GM19467 (cell line): ENCODE measurements around the gene PDLIM5.
A peak's percentile ranks its signal among the peaks of the same experiment; 100 is the strongest.

Experiments used
- ATAC-seq: cut with Tn5 transposase; IDR thresholded peaks from one replicate; pipeline ENCODE4 v1.9.1; 2021; ENCODE audit warnings: mild to moderate bottlenecking, moderate library complexity; ENCODE audit not compliant: unreplicated experiment

Gene PDLIM5

GRCh38 chr4:94523617-94524016, 71.9 kb downstream of the PDLIM5 start:
- ATAC-seq = no peak

- peak; percentile 50 for ATAC-seq
These were observed 74.4 kb downstream of the PDLIM5 start for GRCh38 chr4:94525993-94526728.

DNA sequence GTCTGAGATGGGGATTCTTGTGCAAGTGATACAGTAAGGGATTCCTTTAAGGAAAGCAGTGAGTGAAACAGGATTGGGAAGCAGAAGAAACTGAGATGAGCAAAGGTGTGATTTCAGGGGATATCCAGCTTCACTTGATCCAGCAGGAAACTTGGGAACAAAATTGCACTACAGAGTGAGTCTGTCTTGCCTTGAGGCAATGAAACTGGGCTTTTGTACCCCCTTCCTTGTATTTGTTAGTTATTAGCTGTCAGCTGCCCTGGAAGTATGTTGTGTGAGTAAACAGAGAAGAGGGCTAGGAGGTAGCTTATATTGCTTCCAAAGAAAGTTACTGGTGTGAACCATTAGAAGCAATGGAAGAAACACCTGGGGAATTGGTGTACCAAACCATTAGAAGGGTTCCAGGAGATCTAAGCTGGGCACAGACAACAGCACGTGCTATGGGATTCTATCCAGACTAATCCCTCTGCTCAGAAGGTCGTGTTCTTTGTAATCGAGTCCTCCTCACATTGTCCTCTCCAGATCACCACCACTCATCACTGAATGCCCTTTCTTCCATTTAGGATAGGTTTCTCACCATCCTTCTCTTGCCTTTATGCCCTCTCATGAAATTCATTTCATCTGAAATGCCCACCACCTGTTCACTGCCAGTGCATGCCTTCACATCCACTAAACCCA, 76.0 kb downstream of the PDLIM5 start:
- ATAC-seq = no peak

DNA sequence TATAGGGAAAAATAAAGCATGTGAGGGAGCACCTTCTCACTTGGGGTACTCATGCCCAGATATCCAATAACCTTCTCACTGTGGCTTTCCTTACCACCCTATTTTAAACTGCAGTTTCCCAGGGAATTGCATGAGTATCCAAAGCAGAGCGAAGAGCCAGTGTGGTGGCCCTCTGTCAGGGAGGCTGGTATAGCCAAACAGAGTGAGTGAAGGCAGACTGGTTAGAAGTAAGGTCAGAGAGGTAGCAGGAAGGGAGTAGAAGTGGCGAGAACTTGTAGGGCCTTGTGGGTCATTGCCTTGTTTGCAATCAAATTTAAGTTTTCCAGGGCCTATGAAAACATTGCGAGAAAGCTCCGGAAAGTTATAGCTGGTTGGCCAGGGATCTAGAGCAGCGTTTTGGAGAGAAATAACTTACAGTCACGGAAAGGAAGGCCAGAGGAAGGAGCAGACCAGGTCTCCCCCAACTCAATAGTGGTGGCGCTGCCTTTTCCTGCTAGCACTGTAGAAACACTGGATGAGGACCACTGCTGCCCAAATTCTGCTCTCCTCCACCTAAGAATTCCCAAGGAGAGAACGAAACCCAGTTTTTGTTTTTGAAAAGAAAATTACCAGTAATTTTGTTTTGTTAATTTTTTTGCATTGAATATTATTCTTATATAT, 77.2 kb downstream of the PDLIM5 start:
- no peak for ATAC-seq

DNA sequence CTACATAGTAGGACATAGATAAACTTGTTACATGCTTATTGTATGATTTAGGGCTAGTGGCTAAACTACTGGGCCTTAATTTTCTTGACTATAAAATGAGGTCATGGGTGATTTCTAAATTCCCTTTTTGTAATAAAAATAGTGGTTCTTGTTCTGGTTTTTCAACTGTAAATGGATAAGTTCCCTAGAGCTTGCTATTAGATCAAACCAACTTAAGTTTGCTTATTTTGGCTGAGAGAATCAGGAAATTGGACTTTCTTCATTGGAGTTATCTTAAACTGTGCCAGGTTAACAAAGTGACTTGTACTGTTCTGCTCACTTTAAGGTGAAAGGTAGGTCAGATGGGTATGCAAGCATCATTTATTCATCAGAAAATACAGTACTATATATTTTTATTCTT, 78.3 kb downstream of the PDLIM5 start:
- ATAC-seq = no peak

DNA sequence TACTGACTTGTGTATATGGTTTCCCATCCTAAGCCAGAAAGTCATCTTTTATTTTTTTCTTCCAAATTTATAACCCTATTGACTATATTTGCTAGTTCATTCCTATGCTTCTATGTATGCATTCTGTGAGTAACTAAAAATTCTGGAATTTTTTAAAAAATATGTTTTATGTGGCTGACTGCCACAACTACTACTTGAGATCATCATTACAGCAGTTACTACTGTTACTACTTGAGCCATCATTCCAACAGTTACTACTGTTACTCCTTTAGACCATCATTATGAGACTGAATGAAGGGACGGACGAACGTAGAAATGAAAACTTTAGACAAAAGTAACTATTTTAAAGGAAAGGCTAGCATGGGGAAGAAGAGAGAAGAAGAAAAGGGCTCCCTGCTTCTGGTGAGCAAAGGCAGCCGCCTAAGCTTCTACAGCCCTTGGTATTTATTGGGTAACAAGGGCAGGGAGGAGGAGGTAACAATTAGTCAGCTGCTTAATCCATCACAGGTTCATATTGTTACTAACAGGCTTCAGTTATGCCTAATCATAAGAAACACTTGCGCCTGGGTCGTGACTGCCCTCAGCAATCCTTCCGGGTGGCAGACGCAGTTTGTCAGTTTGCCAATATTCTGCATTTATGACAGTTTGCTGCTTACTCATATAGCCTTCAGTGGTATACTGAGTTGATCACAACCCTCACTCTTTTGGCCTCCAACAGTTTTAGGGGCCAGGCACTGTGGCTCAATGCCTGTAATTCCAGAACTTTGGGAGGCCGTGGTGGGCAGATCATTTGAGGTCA, 80.4 kb downstream of the PDLIM5 start:
- ATAC-seq = no peak

GRCh38 chr4:94533405-94534223, 81.9 kb downstream of the PDLIM5 start:
- ATAC-seq = no peak

GRCh38 chr4:94534401-94535312, 82.9 kb downstream of the PDLIM5 start:
- ATAC-seq = peak; percentile 92

- ATAC-seq = no peak
These were observed 84.3 kb downstream of the PDLIM5 start for GRCh38 chr4:94536049-94536448.

GRCh38 chr4:94536649-94537469, 85.1 kb downstream of the PDLIM5 start:
- ATAC-seq = no peak

DNA sequence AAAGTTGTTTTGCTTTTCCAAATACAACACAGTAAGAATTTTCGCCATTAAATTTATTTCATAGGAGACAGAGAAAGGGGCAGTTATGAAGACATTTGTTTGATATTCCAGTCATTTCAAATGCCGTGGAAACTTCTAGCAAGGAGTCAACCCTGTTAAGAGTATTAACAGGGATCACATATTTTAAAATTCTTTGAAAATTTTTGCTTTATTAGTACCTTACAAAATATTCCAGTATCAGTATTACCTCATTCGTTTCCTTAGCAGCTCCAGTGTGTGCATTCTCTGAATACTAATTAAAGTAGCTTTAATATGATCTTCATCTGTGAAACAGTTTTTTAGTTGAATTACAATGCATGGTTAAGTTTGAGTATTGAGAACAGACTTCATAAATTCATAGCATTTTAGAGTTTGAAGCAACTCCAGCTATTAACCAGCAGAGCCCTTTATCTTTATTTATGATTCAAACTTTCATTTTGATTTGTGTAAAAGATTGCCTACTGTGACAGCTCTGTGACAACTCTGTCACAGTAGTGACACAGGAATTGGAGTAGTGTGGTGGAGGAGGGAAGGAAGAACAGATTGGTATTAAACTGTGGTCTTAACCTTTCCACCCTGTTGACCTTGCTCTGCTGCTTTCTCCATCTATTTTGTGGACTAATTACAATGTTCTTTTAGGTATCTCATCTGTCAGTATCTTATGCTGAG, 86.3 kb downstream of the PDLIM5 start:
- no peak for ATAC-seq

- ATAC-seq = no peak
These were observed 88.7 kb downstream of the PDLIM5 start for GRCh38 chr4:94540476-94540875.

- no peak for ATAC-seq
These were observed 93.1 kb downstream of the PDLIM5 start for GRCh38 chr4:94544811-94545210.

DNA sequence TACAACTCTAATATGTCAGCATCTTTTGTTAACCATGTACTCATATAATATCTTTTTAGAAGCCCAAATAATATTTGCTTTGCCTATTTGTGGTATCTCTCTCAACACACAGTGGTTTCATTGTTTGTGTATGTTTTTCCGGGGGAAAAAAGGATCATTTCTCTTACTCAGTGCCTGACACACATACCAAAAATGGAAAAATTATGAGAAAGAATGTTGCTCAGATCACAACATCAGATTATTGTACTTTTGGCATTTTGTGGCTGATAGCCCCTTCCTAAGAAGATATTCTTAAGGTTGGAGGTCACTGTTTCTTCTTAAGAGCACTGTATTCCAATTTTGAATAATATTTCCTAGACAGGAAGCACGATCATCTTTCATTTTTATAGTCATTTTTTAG, 93.6 kb downstream of the PDLIM5 start:
- ATAC-seq = no peak

DNA sequence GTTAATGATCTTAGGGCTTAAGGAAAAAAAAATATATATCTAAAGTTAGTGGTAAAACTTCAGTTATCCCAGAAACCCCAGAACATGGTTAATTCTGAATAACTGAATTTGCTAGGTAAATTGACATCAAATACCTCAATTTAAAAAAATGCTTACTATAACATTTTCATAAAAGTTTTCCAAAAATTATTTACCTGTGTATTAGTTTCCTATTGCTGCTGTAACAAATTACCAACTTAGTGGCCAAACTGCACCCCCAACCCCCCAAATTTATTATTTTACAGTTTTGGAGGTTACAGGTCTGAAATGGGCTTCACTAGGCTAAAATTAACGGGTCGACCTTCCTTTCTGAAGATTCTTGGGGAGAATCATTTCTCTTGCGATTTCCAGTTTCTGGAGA, 95.2 kb downstream of the PDLIM5 start:
- no peak for ATAC-seq

GRCh38 chr4:94548571-94548970, 96.8 kb downstream of the PDLIM5 start:
- ATAC-seq = no peak

DNA sequence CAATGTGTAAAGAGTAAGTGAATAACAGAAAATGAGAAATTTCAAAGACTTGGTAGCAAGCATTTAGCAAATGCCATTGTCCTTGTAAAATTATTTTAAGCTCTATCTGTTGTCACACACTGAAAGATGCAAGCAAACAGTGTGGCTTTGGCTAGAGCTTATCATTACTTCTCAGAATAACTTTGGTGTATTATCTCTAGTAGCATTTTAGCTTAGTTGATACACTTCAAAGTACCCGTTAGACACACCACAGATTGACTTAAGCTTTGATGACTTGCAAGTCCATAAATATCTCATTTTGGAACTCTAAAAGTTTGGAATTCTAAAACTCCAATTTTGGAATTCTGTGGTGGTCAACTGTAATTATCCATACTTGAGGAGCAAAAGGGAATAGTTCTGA, 98.6 kb downstream of the PDLIM5 start:
- no peak for ATAC-seq

- ATAC-seq = no peak
These were observed 99.1 kb downstream of the PDLIM5 start for GRCh38 chr4:94550851-94551250.
